GM23338 (cell line): ENCODE measurements around the gene SKA1. TPM values are rescaled to one million over a fixed set of nuclear protein-coding genes. Genes with fewer than 3 reads are reported as not detected.

Experiments
- ATAC-seq: fragments of 200-7000 bp; cut with Tn5 transposase; 3 replicates; pipeline ENCODE4 v1.9.1; 2020
- DNase-seq: peaks from one replicate; pipeline ENCODE4 v3.0.0-alpha.2; 2015; ENCODE audit warnings: low spot score
- H2AFZ ChIP-seq: fragments of 200-600 bp; sonication (generic); 2 replicates; pipeline ENCODE4 v1.8.0; 2016; ENCODE audit warnings: antibody characterized with exemption, mild to moderate bottlenecking, moderate library complexity
- H3F3A ChIP-seq: fragments of 200-600 bp; sonication (generic); replicated peaks from 2 replicates; pipeline ENCODE4 v1.8.0; 2017; ENCODE audit warnings: antibody characterized with exemption, mixed run types, low read depth
- H3K27ac ChIP-seq: fragments of 200-600 bp; sonication (generic); 2 replicates; pipeline ENCODE4 v1.6.1; 2016; ENCODE audit warnings: low read depth
- H3K27me3 ChIP-seq: fragments of 200-600 bp; sonication (generic); 2 replicates; pipeline ENCODE4 v1.8.0; 2016; ENCODE audit warnings: mild to moderate bottlenecking, mixed run types, moderate library complexity; ENCODE audit not compliant: insufficient read depth
- H3K36me3 ChIP-seq: fragments of 200-600 bp; sonication (generic); 2 replicates; pipeline ENCODE4 v1.8.0; 2016; ENCODE audit warnings: mild to moderate bottlenecking; ENCODE audit not compliant: insufficient read depth
- H3K4me1 ChIP-seq: fragments of 200-600 bp; sonication (generic); 2 replicates; pipeline ENCODE4 v1.8.0; 2016; ENCODE audit warnings: mild to moderate bottlenecking, moderate library complexity; ENCODE audit not compliant: insufficient read depth
- H3K4me2 ChIP-seq: fragments of 200-600 bp; sonication (generic); 2 replicates; pipeline ENCODE4 v1.7.1; 2017; ENCODE audit warnings: mixed run types
- H3K4me3 ChIP-seq: fragments of 200-600 bp; sonication (generic); 2 replicates; pipeline ENCODE4 v1.6.1; 2016; ENCODE audit warnings: mixed run types
- H3K79me2 ChIP-seq: fragments of 200-600 bp; sonication (generic); replicated peaks from 2 replicates; pipeline ENCODE4 v1.8.0; 2017; ENCODE audit warnings: mild to moderate bottlenecking; ENCODE audit not compliant: insufficient read depth
- H3K9me2 ChIP-seq: fragments of 200-600 bp; sonication (generic); 2 replicates; pipeline ENCODE4 v1.8.0; 2017; ENCODE audit not compliant: insufficient read depth
- H4K20me1 ChIP-seq: fragments of 200-600 bp; sonication (generic); replicated peaks from 2 replicates; pipeline ENCODE4 v1.8.0; 2017; ENCODE audit warnings: mild to moderate bottlenecking; ENCODE audit not compliant: insufficient read depth
- H3K27ac Mint-ChIP-seq: 2 replicates; pipeline ENCODE4 v1.8.0; 2020; ENCODE audit warnings: inconsistent platforms, mild to moderate bottlenecking, moderate library complexity, mixed read lengths
- H3K27me3 Mint-ChIP-seq: 3 replicates; pipeline ENCODE4 v1.8.0; 2022; ENCODE audit warnings: low read depth, mild to moderate bottlenecking, moderate library complexity, mixed read lengths, inconsistent platforms; ENCODE audit not compliant: insufficient read depth, poor library complexity
- H3K36me3 Mint-ChIP-seq: 3 replicates; pipeline ENCODE4 v1.8.0; 2021; ENCODE audit warnings: low read depth, mild to moderate bottlenecking, inconsistent platforms, moderate library complexity, mixed read lengths
- H3K4me1 Mint-ChIP-seq: 3 replicates; pipeline ENCODE4 v1.8.0; 2020; ENCODE audit warnings: mild to moderate bottlenecking, inconsistent platforms, mixed read lengths
- H3K4me3 Mint-ChIP-seq: 3 replicates; pipeline ENCODE4 v1.8.0; 2021; ENCODE audit warnings: moderate library complexity, mild to moderate bottlenecking, inconsistent platforms, mixed read lengths
- H3K9me3 Mint-ChIP-seq: 3 replicates; pipeline ENCODE4 v1.8.0; 2020; ENCODE audit warnings: moderate library complexity, mild to moderate bottlenecking, inconsistent platforms, mixed read lengths
- CREB1 ChIP-seq: fragments of 250-450 bp; sonication (Bioruptor Pico); IDR thresholded peaks from 2 replicates; pipeline ENCODE4 v1.5.0; 2020; ENCODE audit warnings: low read depth, mild to moderate bottlenecking, moderate library complexity
- CTCF ChIP-seq, 2 experiments: fragments of 200-600 bp in 1 of 2; sonication (generic) in 1 of 2; conservative IDR thresholded peaks; 2 replicates each; pipeline versions ENCODE4 v1.5.1 to v1.6.1; 2016 to 2017; ENCODE audit warnings: antibody characterized with exemption in 2 of 2, low read depth in 2 of 2, mild to moderate bottlenecking in 2 of 2, moderate library complexity in 1 of 2
- ETS1 ChIP-seq: IDR thresholded peaks from 2 replicates; pipeline ENCODE4 v1.6.1; 2016; ENCODE audit warnings: antibody characterized with exemption
- EZH2 ChIP-seq: fragments of 200-600 bp; sonication (generic); IDR thresholded peaks from one replicate; pipeline ENCODE4 v1.8.0; 2017; ENCODE audit warnings: antibody characterized with exemption, mild to moderate bottlenecking, low read depth; ENCODE audit not compliant: unreplicated experiment
- EZH2phosphoT487 ChIP-seq: fragments of 200-600 bp; sonication (generic); IDR thresholded peaks from one replicate; pipeline ENCODE4 v1.8.1; 2018; ENCODE audit warnings: antibody characterized with exemption; ENCODE audit not compliant: unreplicated experiment
- JUNB ChIP-seq: IDR thresholded peaks from one replicate; pipeline ENCODE4 v1.6.1; 2016; ENCODE audit warnings: antibody characterized with exemption; ENCODE audit not compliant: unreplicated experiment
- NANOG ChIP-seq: IDR thresholded peaks from 2 replicates; pipeline ENCODE4 v1.6.1; 2016; ENCODE audit warnings: antibody characterized with exemption, borderline replicate concordance
- REST ChIP-seq: IDR thresholded peaks from one replicate; pipeline ENCODE4 v1.6.1; 2018; ENCODE audit warnings: antibody characterized with exemption; ENCODE audit not compliant: unreplicated experiment
- ZNF462 ChIP-seq: fragments of 250-450 bp; sonication (Bioruptor Pico); IDR thresholded peaks from 2 replicates; pipeline ENCODE4 v1.5.0; 2020; ENCODE audit warnings: mild to moderate bottlenecking, moderate library complexity
- polyA plus RNA-seq: library from polyadenylated mRNA; unstranded; fragments of >200 nt; fragmentation: Nextera tagmentation; extraction: Ambion mirVana; gene quantifications from 2 replicates; pipeline ENCODE4 v1.2.1, GENCODE V29; 2016
- total RNA-seq: library from RNA; depleted of rRNA; stranded (reverse); fragments of >200 nt; shearing (Covaris generic); gene quantifications from 2 replicates; pipeline ENCODE4 v1.2.3, GENCODE V29; 2014

The SKA1 gene
- total and polyA plus RNA-seq, 2 experiments from 2014 or later = 14.2 to 25.1 TPM

GRCh38 chr18:50398099-50398498, 23.3 kb downstream of the SKA1 start:
- no peak for ATAC-seq
- peak overlapping the region; percentile 9; the same call in 1 of the 2 replicates for H2AFZ ChIP-seq
- no peak overlapping the region for H3K27ac ChIP-seq
- H4K20me1 ChIP-seq = no peaks in the 10 kb centered on the region
- H3F3A ChIP-seq = peaks cover 5% of the 10 kb centered on the region; the same call in 1 of the 2 replicates
- no peaks in the 10 kb centered on the region for H3K27me3 ChIP-seq
- TF ChIP-seq JUNB (no peak), NANOG (no peak), ETS1 (no peak)
- H3K4me3 Mint-ChIP-seq = peak overlapping the region; percentile 62
- no peaks in the 10 kb centered on the region for H3K79me2 ChIP-seq
- no peak for DNase-seq
- no peaks in the 10 kb centered on the region for H3K9me2 ChIP-seq
- 0 out of 2 replicates have a peak, but pooled peaks cover under 1% of the 10 kb centered on the region for H3K36me3 ChIP-seq
- H3K36me3 Mint-ChIP-seq = peaks cover 13% of the 10 kb centered on the region; the same call in 2 of the 3 replicates
- H3K9me3 Mint-ChIP-seq = no peaks in the 10 kb centered on the region
- H3K4me2 ChIP-seq = peak overlapping the region; percentile 70
- H3K27ac Mint-ChIP-seq = no peak overlapping the region
- H3K4me1 Mint-ChIP-seq = peaks cover 57% of the 10 kb centered on the region
- peaks cover 48% of the 10 kb centered on the region for H3K4me1 ChIP-seq
- H3K27me3 Mint-ChIP-seq = peaks cover 18% of the 10 kb centered on the region
- H3K4me3 ChIP-seq = peak overlapping the region; percentile 44

GRCh38 chr18:50398947-50399346, 24.1 kb downstream of the SKA1 start:
- Histone ChIP-seq H3K4me3 (no peak overlapping the region), H4K20me1 (no peaks in the 10 kb centered on the region), H3K4me2 (peak overlapping the region; percentile 70; the same call in 1 of the 2 replicates), H3K27ac (no peak overlapping the region), H3K36me3 (no peaks in the 10 kb centered on the region), H3K9me2 (no peaks in the 10 kb centered on the region), H3K79me2 (no peaks in the 10 kb centered on the region), H3K27me3 (no peaks in the 10 kb centered on the region), H2AFZ (peak overlapping the region; percentile 5), H3K4me1 (peaks cover 48% of the 10 kb centered on the region), H3F3A (peaks cover 5% of the 10 kb centered on the region; the same call in 1 of the 2 replicates)
- DNase-seq (no peak), ATAC-seq (peak; percentile 15; the same call in 2 of the 3 replicates)
- H3K4me3 Mint-ChIP-seq = no peak overlapping the region; the same call in 2 of the 3 replicates
- peaks cover 10% of the 10 kb centered on the region; the same call in 1 of the 3 replicates for H3K36me3 Mint-ChIP-seq
- peaks cover 65% of the 10 kb centered on the region for H3K4me1 Mint-ChIP-seq
- H3K27ac Mint-ChIP-seq = no peak overlapping the region
- peaks cover 20% of the 10 kb centered on the region for H3K27me3 Mint-ChIP-seq
- no peaks in the 10 kb centered on the region for H3K9me3 Mint-ChIP-seq
- TF ChIP-seq CTCF (conservative IDR thresholded peaks at IDR 0.05; ENCODE audit: low read depth in 2 of 2) (no peak), EZH2 (no peak), ZNF462 (CRISPR knock-in tag) (no peak), NANOG (no peak), JUNB (no peak), REST (no peak), CREB1 (CRISPR knock-in tag) (no peak), EZH2phosphoT487 (no peak)
